H9 (cell line): ENCODE measurements around the gene DPP6. TPM values are rescaled to one million over a fixed set of nuclear protein-coding genes. Genes with fewer than 3 reads are reported as not detected.

Experiments
- DNase-seq: peaks from one replicate; pipeline ENCODE4 v3.0.0-alpha.2; 2017
- H2AFZ ChIP-seq: one replicate; pipeline ENCODE4 v1.6.1; 2013; ENCODE audit warnings: mild to moderate bottlenecking, low read length, control low read depth, moderate library complexity
- H2AK5ac ChIP-seq: 2 replicates; pipeline ENCODE4 v1.6.1; 2013; ENCODE audit warnings: low read length, control low read depth, mixed read lengths; ENCODE audit not compliant: insufficient read length
- H2BK120ac ChIP-seq: one replicate; pipeline ENCODE4 v1.6.1; 2013; ENCODE audit warnings: low read depth, mild to moderate bottlenecking, low read length, control low read depth, inconsistent platforms; ENCODE audit not compliant: poor library complexity, severe bottlenecking
- H2BK12ac ChIP-seq: 2 replicates; pipeline ENCODE4 v1.6.1; 2013; ENCODE audit warnings: low read length, control low read depth, mixed read lengths, low read depth; ENCODE audit not compliant: insufficient read length
- H2BK15ac ChIP-seq: 2 replicates; pipeline ENCODE4 v1.6.1; 2013; ENCODE audit warnings: low read depth, low read length, control low read depth
- H2BK20ac ChIP-seq: one replicate; pipeline ENCODE4 v1.6.1; 2013; ENCODE audit warnings: low read depth, mild to moderate bottlenecking, low read length, control low read depth, inconsistent platforms; ENCODE audit not compliant: poor library complexity, severe bottlenecking
- H2BK5ac ChIP-seq: 2 replicates; pipeline ENCODE4 v1.6.1; 2013; ENCODE audit warnings: low read length, control low read depth, mixed read lengths; ENCODE audit not compliant: insufficient read length
- H3K14ac ChIP-seq: 2 replicates; pipeline ENCODE4 v1.6.1; 2013; ENCODE audit warnings: low read length, control low read depth; ENCODE audit not compliant: insufficient read depth
- H3K18ac ChIP-seq: 2 replicates; pipeline ENCODE4 v1.6.1; 2013; ENCODE audit warnings: low read depth, mild to moderate bottlenecking, mixed read lengths, low read length, control low read depth; ENCODE audit not compliant: insufficient read length
- H3K23ac ChIP-seq: 2 replicates; pipeline ENCODE4 v1.6.1; 2013; ENCODE audit warnings: low read length, control low read depth, mixed read lengths, low read depth; ENCODE audit not compliant: insufficient read length
- H3K23me2 ChIP-seq: 2 replicates; pipeline ENCODE4 v1.6.1; 2013; ENCODE audit warnings: low read depth, mild to moderate bottlenecking, mixed read lengths, low read length, control low read depth; ENCODE audit not compliant: insufficient read length, poor library complexity, severe bottlenecking
- H3K27ac ChIP-seq: 2 replicates; pipeline ENCODE4 v1.5.1; 2013; ENCODE audit warnings: low read length, control low read depth, mixed read lengths, low read depth; ENCODE audit not compliant: insufficient read length
- H3K27me3 ChIP-seq: 2 replicates; pipeline ENCODE4 v1.6.1; 2013; ENCODE audit warnings: low read length, control low read depth, inconsistent platforms; ENCODE audit not compliant: insufficient read depth
- H3K4ac ChIP-seq: 2 replicates; pipeline ENCODE4 v1.6.1; 2013; ENCODE audit warnings: low read depth, mild to moderate bottlenecking, control low read depth, inconsistent platforms, low read length, moderate library complexity
- H3K4me1 ChIP-seq: 2 replicates; pipeline ENCODE4 v1.6.1; 2013; ENCODE audit warnings: low read length, control low read depth, inconsistent platforms; ENCODE audit not compliant: insufficient read depth
- H3K4me2 ChIP-seq: 2 replicates; pipeline ENCODE4 v1.6.1; 2013; ENCODE audit warnings: low read length, control low read depth, mixed read lengths; ENCODE audit not compliant: insufficient read length, insufficient read depth
- H3K56ac ChIP-seq: 2 replicates; pipeline ENCODE4 v1.6.1; 2013; ENCODE audit warnings: low read depth, mild to moderate bottlenecking, mixed read lengths, low read length, control low read depth; ENCODE audit not compliant: insufficient read length
- H3K79me1 ChIP-seq: 2 replicates; pipeline ENCODE4 v1.6.1; 2013; ENCODE audit warnings: low read depth, mild to moderate bottlenecking, moderate library complexity, low read length, control low read depth, inconsistent platforms; ENCODE audit not compliant: insufficient read depth, poor library complexity, severe bottlenecking
- H3K79me2 ChIP-seq: 2 replicates; pipeline ENCODE4 v1.6.1; 2013; ENCODE audit warnings: low read length, control low read depth, inconsistent platforms; ENCODE audit not compliant: insufficient read depth
- H3K9ac ChIP-seq: 2 replicates; pipeline ENCODE4 v1.6.1; 2013; ENCODE audit warnings: low read length, control low read depth, mixed read lengths; ENCODE audit not compliant: insufficient read length; ENCODE audit errors: extremely low read depth
- H3K9me3 ChIP-seq: one replicate; pipeline ENCODE4 v1.6.1; 2013; ENCODE audit warnings: low read depth, low read length, inconsistent platforms; ENCODE audit not compliant: control insufficient read depth
- H3T11ph ChIP-seq: one replicate; pipeline ENCODE4 v1.6.1; 2013; ENCODE audit warnings: mild to moderate bottlenecking, low read length, control low read depth, inconsistent platforms
- H4K20me1 ChIP-seq: one replicate; pipeline ENCODE4 v1.6.1; 2013; ENCODE audit not compliant: control insufficient read depth, insufficient read length, insufficient read depth
- H4K5ac ChIP-seq: 2 replicates; pipeline ENCODE4 v1.6.1; 2013; ENCODE audit warnings: low read depth, mild to moderate bottlenecking, mixed read lengths, low read length, control low read depth; ENCODE audit not compliant: insufficient read length
- H4K8ac ChIP-seq: replicated peaks from 2 replicates; pipeline ENCODE4 v1.6.1; 2013; ENCODE audit warnings: low read length, control low read depth, mixed read lengths, low read depth; ENCODE audit not compliant: insufficient read length
- H4K91ac ChIP-seq: 2 replicates; pipeline ENCODE4 v1.6.1; 2013; ENCODE audit warnings: low read depth, mild to moderate bottlenecking, moderate library complexity, mixed read lengths, low read length, control low read depth; ENCODE audit not compliant: insufficient read length
- H3K27ac Mint-ChIP-seq, 3 experiments: 2 replicates in 2 of 3; 3 replicates in 1 of 3; pipeline ENCODE4 v1.8.0; 2020 to 2021; ENCODE audit warnings: mixed read lengths in 3 of 3, mild to moderate bottlenecking in 1 of 3, moderate library complexity in 1 of 3
- H3K27me3 Mint-ChIP-seq: 2 replicates; pipeline ENCODE4 v1.8.0; 2021; ENCODE audit warnings: low read depth, mild to moderate bottlenecking, moderate library complexity, mixed read lengths
- H3K36me3 Mint-ChIP-seq, 3 experiments: 2 replicates in 2 of 3; 3 replicates in 1 of 3; pipeline ENCODE4 v1.8.0; 2020 to 2021; ENCODE audit warnings: low read depth in 3 of 3, mixed read lengths in 3 of 3; ENCODE audit not compliant: insufficient read depth in 1 of 3
- H3K4me1 Mint-ChIP-seq, 2 experiments: 2 replicates each; pipeline ENCODE4 v1.8.0; 2020; ENCODE audit warnings: mixed read lengths in 2 of 2
- H3K4me3 Mint-ChIP-seq, 2 experiments: 2 replicates in 1 of 2; 3 replicates in 1 of 2; pipeline ENCODE4 v1.8.0; 2020 to 2021; ENCODE audit warnings: mild to moderate bottlenecking in 2 of 2, mixed read lengths in 2 of 2, moderate library complexity in 1 of 2
- H3K9me3 Mint-ChIP-seq, 2 experiments: 2 replicates in 1 of 2; 3 replicates in 1 of 2; pipeline ENCODE4 v1.8.0; 2020; ENCODE audit warnings: mild to moderate bottlenecking in 2 of 2, mixed read lengths in 2 of 2, moderate library complexity in 1 of 2
- CTCF ChIP-seq: fragments of 200-600 bp; sonication (generic); conservative IDR thresholded peaks from 3 replicates; pipeline ENCODE4 v1.8.0; 2021; ENCODE audit warnings: antibody characterized with exemption, mild to moderate bottlenecking
- total RNA-seq: library from RNA; stranded (reverse); gene quantifications from 2 replicates; pipeline ENCODE4 v1.2.1, GENCODE V29; 2021

DPP6 gene
- total RNA-seq, 1 experiment from 2014 or later: 4.5 TPM

GRCh38 chr7:154504918-154505317 is 452.7 kb downstream of the DPP6 start:
- no peak for TF ChIP-seq CTCF
- no peaks in the 10 kb centered on the region for H3K79me1 ChIP-seq
- no peaks in the 10 kb centered on the region for H3K9me3 ChIP-seq
- H4K20me1 ChIP-seq: no peaks in the 10 kb centered on the region
- no peak overlapping the region for H3K23ac ChIP-seq
- H2BK120ac ChIP-seq: no peak overlapping the region
- no peak overlapping the region for H4K8ac ChIP-seq
- H2BK20ac ChIP-seq: no peak overlapping the region
- no peak overlapping the region for H2BK12ac ChIP-seq
- H3K9me3 Mint-ChIP-seq: peaks cover 21 to 25% of the 10 kb centered on the region in 2 experiments
- no peaks in the 10 kb centered on the region for H3K4me1 ChIP-seq
- no peak overlapping the region for H2BK15ac ChIP-seq
- H2AK5ac ChIP-seq: no peak overlapping the region
- no peaks in the 10 kb centered on the region for H3K79me2 ChIP-seq
- no peak for DNase-seq
- H3K9ac ChIP-seq: no peak overlapping the region
- H3K18ac ChIP-seq: no peak overlapping the region
- no peak overlapping the region for H3K4me3 Mint-ChIP-seq
- H3K4ac ChIP-seq: no peak overlapping the region
- no peak overlapping the region for H3K4me2 ChIP-seq
- no peak overlapping the region for H3K56ac ChIP-seq
- H4K91ac ChIP-seq: no peak overlapping the region
- no peaks in the 10 kb centered on the region for H3K23me2 ChIP-seq
- H3K27ac Mint-ChIP-seq: no peak overlapping the region
- H3K36me3 Mint-ChIP-seq: peaks cover 14 to 28% (median 19%) of the 10 kb centered on the region in 3 experiments
- no peaks in the 10 kb centered on the region for H3K27me3 ChIP-seq
- H3K4me1 Mint-ChIP-seq: peaks cover 0 to 2% of the 10 kb centered on the region in 2 experiments; a peak in 1 of 4 replicates
- no peak overlapping the region for H3T11ph ChIP-seq
- H3K27ac ChIP-seq: no peak overlapping the region
- no peaks in the 10 kb centered on the region for H3K27me3 Mint-ChIP-seq
- no peak overlapping the region for H4K5ac ChIP-seq
- no peak overlapping the region for H2BK5ac ChIP-seq
- no peak overlapping the region for H2AFZ ChIP-seq
- no peak overlapping the region for H3K14ac ChIP-seq
